ENCODE results near the gene MUC5AC.
"Not testable (repeated sequence)": the region's sequence is repeated elsewhere in the genome, so short reads cannot be mapped to it uniquely, and the experiment has no call there.

Gene MUC5AC

DNA sequence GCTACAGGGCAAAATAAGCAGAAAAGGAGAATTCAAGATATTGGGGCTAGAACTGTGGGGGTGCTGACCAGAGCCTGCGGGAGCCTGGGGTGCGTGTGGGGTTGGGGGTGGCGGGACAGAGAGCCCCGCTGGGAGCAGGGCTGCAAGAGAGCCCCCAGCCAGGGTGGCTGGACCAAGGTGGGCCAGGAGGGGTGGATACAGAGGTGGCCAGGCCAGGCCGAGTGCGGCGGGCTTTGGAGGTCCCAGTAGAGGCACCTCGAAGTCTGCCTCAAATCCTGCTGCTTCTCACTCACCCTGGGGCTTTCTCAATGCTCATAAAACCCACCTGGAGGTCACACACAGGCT lies 48.2 kb downstream of the MUC5AC start:
- no peak for DNase-seq (ENCODE audit: low read depth, low spot score)

- no peak for DNase-seq (ENCODE audit: low read depth, low spot score)
Measured at GRCh38 chr11:1206391-1207271, 48.9 kb downstream of the MUC5AC start.

DNA sequence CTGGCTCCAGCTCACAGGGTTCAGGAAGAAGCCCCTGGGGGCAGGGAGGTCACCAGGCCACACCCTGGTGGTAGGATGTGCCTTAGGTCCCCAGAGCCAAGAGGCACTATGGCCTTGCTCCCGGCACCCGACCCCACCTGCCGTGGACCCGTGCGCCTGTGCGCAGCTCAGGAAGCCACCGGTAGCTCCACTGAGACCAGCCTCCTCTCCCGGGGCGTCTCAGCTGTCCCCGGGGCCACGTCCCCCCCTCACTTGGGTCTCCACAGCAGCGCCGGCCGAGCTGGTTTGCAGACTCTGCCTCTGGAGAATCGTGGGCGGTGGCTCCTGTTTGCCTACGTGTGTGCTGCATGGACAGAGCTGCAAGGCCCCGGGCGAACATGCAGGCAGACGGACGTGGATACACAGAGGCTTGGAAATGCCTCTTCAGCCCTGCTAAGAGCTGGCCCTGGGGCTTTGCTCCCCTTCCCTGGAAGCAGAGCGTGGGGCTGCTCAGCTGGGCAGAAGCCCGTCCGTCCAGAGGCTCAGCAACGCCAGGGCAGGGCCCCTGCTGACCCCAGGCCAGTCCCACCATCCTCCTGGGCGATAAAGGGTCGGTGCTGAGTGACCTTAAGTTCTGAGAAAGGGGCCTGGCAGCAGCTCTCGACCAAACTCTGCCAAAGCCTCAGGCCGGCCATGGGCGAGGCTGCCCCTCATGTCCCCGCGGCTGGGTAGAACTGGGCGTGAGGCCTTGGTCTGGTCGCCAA lies 49.8 kb downstream of the MUC5AC start:
- no peak for DNase-seq (ENCODE audit: low read depth, low spot score)

DNA sequence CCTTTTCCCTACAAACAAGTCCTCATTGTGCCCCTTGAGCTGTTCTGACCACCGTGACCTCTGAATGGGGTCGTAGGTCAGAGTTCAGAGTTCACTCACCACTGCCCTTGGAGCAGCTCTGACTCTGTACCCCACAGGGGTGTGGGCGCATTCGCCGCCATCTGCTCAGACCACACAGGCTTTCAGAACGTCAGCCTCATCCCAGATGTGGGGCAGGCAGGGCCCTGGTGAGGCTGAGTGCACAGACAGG lies 50.3 kb downstream of the MUC5AC start:
- no peak for DNase-seq (ENCODE audit: low read depth, low spot score)

DNA sequence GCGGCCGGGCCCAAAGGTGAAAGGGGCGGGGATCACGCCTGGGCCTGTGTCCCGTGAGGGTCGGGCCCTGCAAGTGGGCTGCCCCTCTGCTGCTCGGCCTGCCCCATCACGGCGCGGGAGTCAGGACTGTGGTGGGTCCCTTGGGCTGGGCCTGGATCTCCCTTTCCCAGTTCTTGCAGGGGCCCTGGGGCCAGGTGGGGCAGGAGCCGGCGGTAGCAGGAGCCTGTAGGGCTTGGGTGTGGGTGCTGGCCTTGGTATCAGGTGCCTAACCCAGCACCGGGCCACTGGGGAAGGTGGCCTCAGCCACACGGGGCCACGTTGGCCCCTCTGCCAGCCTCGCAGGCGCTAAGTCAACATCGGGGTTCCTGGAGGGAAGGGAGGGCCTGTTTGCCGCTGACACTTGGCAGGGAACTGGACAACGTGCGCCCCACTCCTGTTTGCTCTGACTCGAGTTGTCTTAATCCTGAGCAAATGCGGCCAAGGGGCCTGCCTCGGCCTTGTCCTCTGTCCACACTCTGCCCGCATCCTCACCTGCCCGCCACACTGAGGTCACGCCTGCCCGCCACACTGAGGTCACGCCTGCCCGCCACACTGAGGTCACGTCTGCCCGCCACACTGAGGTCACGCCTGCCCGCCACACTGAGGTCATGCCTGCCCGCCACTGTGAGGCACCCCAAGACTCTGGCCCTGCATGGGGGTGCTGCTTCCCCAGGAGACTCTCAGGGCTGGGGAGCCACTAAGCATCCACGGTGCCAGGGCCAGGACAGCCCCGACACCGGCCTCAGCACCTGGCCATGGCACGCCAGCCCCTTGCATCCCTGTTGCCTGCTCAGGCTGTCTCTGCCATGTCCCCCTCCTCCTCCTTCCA lies 50.9 kb downstream of the MUC5AC start:
- no peak for DNase-seq (ENCODE audit: low read depth, low spot score)

DNA sequence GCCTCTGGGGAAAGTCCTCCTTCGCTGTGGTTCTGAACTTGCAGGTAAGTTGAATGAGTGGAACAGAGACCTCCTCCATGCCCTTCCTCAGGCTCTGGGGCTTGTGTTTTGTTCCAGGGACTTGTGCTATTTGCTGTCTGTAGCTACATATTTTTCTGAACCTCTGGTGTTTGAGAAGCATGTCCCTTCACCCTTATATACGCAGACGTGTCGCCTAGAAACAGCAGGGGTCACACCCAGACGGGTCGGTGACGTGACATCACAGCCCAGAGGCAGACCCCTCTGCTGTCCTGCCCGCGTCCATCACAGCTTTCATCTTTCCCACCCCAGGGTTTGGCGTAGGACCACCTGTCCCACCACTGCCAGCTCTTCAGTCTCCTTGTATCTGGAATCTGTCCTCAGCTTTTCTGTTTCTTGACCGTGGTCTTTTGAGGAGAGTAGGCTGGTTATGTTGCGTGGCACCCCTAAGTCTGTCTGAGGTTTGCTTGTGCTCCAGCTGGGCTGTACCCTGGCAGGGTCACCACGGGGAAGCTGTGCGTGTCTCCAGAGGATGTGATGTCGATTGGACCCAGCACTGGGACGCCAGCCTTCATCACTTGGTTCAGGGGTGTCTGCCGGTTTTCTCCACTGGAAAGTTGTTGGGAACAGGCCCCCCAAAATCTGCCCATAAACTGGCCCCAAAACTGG lies 51.8 kb downstream of the MUC5AC start:
- no peak for DNase-seq (ENCODE audit: low read depth, low spot score)

- no peak for DNase-seq (ENCODE audit: low read depth, low spot score)
Measured at GRCh38 chr11:1211838-1212237, 54.1 kb downstream of the MUC5AC start.

GRCh38 chr11:1215826-1216225 lies 58.1 kb downstream of the MUC5AC start:
- DNase-seq (ENCODE audit: low read depth, low spot score): not testable (repeated sequence)

DNA sequence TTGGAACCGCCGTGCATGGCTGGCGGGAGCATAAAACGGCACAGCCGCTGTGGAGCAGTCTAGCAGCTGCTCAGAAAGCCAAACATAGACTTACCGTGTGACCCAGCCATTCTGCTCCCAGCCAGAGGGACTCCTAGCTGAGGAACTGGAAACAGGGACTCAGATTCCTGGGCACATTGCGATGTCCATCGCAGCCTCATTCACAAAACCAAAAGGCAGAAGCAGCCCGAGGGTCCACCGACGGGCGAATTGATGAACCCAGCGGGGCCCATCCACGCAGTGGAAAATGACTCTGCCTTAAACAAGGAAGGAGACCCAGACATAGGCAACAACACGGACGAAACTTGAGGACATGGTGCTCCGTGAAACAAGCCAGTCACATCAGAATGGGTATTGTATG lies 59.4 kb downstream of the MUC5AC start:
- DNase-seq (ENCODE audit: low read depth, low spot score): no peak

DNA sequence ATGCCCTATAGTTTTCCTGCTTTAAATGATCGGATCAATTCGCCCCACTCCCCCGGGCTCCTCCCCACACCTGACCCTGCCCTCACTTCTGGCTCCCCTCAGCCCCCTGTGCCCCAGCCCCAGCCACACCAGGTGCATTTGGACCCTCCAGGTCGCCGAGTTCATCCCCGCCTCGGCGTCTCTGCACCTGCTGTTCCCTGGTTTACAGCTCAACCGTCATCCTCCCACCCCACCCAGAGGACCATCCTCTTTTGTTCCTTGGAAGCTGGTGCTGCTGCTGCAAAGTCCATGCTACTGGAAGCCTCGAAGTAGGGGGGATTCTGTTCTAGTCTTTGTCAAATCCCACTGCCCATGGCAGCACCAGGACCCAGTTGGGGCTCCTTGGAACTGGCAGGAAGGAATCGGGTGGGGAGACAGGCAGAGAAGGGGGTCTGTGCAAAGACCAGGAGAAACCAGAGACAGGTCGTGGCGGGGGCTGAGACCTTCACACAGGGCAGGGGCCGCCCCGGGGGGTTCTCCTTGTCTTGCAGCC lies 60.6 kb downstream of the MUC5AC start:
- DNase-seq (ENCODE audit: low read depth, low spot score): no peak

GRCh38 chr11:1218788-1219445 lies 61.2 kb downstream of the MUC5AC start:
- no peak for DNase-seq (ENCODE audit: low read depth, low spot score)

- no peak for DNase-seq (ENCODE audit: low read depth, low spot score)
Measured at GRCh38 chr11:1219446-1219833, 61.7 kb downstream of the MUC5AC start.

DNA sequence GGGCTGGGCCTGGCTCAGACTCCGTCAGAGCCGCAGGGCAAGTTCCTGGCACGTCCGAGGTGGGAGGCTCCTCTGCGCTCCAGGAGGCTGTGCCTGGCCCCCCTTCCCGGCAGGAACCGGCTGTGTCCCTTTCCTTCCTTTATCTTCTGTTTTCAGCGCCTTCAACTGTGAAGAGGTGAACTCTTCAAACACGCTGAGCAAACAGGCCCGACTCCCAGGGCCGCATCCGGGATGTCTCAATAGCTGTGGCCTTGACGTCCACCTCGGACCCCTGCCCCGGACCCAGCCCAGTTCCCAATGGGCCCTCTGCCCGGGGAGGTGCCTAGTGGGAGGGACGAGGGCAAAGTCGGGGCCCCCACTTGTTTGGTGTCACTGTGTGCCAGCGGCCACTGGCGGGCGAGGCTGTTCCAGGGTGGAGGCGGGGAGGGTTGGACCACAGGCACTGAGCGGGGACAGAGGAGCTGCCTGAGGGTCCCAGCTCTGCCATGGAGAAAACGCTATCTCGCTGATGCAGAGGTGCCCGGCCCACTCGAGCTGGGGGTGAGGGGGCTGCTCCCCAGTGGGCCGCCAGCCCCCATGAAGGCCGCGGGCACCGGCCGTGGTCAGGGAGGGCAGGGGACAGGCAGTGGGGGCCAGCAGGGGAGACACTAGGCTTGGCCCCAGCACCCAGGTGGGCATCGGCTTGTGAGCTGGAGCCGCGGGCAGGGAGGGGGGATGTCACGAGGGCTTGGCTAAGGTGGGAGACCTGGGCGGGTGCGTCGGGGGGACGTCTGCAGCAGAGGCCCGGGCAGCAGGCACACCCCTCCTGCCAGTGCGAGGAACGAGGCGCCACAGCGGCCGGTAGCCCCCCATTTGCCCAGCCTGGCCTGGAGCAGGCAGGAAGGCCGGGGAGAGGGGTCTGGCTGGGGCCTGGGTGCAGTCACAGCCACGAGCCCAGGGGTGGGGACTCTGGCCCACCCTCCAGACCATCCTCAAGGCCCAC lies 62.4 kb downstream of the MUC5AC start:
- no peak for DNase-seq (ENCODE audit: low read depth, low spot score)

- no peak for DNase-seq (ENCODE audit: low read depth, low spot score)
Measured at GRCh38 chr11:1220941-1221721, 63.4 kb downstream of the MUC5AC start.

GRCh38 chr11:1221848-1222311 lies 64.1 kb downstream of the MUC5AC start:
- no peak for DNase-seq (ENCODE audit: low read depth, low spot score)

GRCh38 chr11:1222491-1223345 lies 65.0 kb downstream of the MUC5AC start, which contains the start of gene MUC5B:
MUC5B (plus strand) TSS chr11:1223066; CDS start chr11:1223124, 58 bp downstream.
- DNase-seq (ENCODE audit: low read depth, low spot score): no peak

- no peak for DNase-seq (ENCODE audit: low read depth, low spot score)
Measured at GRCh38 chr11:1223346-1224110, 65.8 kb downstream of the MUC5AC start.

All from brain pericyte (primary cell).